GM20000 (cell line): ENCODE data around the gene HBA1.
A peak's percentile ranks its signal among the peaks of the same experiment; 100 is the strongest.

Experiments
- DNase-seq: peaks from one replicate; pipeline ENCODE4 v3.0.0; 2012; ENCODE audit warnings: low spot score
- TF ChIP-seq, protein P1 (sequence below): IDR thresholded peaks from 2 replicates; pipeline ENCODE4 v1.5.1; 2012; ENCODE audit warnings: mild to moderate bottlenecking, control low read depth; ENCODE audit errors: extremely low read depth, missing control alignments

Gene HBA1

DNA sequence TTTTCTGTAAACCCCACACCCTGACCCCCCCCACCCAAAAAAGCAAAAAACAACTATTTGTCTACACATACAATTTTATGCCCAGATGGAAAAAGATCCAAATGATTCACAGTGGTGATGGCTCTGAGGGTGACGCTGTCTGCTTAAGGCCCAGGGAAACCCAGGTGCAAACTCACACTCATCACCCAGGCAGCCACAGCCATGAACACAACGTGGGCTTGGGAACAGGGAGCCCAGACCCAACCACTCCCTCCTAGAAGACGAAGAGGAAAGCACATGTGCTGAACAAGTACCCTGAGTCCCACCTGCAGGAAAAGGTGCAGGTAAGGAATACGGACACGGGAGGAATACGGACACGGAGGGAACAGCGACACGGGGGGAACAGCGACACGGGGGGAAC is 9.2 kb downstream of the HBA1 start:
- TF ChIP-seq, protein P1, sequence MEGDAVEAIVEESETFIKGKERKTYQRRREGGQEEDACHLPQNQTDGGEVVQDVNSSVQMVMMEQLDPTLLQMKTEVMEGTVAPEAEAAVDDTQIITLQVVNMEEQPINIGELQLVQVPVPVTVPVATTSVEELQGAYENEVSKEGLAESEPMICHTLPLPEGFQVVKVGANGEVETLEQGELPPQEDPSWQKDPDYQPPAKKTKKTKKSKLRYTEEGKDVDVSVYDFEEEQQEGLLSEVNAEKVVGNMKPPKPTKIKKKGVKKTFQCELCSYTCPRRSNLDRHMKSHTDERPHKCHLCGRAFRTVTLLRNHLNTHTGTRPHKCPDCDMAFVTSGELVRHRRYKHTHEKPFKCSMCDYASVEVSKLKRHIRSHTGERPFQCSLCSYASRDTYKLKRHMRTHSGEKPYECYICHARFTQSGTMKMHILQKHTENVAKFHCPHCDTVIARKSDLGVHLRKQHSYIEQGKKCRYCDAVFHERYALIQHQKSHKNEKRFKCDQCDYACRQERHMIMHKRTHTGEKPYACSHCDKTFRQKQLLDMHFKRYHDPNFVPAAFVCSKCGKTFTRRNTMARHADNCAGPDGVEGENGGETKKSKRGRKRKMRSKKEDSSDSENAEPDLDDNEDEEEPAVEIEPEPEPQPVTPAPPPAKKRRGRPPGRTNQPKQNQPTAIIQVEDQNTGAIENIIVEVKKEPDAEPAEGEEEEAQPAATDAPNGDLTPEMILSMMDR, result no peak
- DNase-seq, result no peak

DNA sequence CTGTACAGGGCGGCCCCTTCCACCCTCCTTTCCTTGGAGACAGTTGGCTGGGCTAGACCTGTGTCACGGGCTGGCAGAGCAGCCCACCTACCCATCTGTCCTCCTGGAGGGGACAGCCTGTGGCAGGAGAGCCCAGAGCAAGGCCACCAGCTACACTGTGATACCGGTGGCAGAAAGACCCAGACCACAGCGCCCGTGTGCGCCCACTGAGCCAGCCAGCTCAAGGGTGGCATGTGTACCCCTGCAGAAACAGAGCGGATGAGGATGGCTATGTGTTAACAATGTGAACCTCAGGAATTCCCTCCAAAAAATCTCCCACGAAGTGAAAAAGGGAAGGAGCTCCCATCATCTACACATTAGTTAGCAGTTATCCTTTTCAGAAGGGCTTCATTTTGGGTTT is 10.8 kb downstream of the HBA1 start:
- TF ChIP-seq, protein P1, result no peak
- DNase-seq, result no peak

DNA sequence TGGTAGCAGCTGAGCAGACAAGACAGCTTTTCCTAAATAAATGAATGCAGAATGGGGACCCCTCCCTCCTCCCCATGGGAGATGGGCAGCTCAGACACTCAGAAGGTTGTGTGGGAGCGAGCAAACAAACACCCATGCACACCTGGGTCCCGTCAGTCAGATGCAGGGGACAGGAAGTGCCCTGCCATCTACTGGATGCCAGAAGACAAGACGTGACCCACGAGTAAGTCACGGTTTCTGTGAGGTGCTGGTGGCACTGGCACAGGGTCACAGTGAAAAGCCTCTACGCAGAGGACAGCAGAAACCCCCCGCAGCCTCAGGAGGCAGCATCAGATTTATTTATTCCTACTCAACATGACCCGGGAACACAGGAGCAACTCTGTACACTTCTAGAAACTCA is 12.2 kb downstream of the HBA1 start:
- peak; percentile 42 for DNase-seq
- TF ChIP-seq, protein P1, result no peak

DNA sequence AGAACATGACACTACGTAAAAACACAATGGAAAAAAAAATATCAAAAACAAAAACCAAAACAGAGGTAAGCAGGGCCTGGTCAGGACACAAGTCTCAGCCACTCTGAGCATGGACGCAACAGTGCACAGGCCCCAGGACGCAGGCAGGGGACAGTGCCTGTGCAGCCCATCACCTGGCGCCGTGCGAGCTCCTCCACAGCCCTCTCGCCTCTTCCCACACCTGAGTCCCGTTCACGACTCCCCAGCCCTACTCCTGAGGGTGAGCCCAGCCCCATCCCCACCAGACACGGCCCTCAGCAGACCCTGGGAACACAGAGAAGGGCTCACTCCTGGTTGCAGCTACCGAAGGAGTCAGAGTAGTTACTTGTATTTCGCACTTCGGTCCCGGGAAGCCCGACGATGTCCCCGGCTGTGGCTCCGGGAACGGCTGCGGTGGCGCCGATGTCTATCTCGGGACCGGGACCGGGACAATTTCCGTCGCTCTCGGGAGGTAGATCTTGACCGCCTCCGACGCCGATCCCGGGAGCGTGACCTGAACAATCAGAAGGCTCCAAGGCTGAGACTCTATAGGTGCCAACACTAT is 13.2 kb downstream of the HBA1 start:
- no peak for DNase-seq
- TF ChIP-seq, protein P1, result no peak

DNA sequence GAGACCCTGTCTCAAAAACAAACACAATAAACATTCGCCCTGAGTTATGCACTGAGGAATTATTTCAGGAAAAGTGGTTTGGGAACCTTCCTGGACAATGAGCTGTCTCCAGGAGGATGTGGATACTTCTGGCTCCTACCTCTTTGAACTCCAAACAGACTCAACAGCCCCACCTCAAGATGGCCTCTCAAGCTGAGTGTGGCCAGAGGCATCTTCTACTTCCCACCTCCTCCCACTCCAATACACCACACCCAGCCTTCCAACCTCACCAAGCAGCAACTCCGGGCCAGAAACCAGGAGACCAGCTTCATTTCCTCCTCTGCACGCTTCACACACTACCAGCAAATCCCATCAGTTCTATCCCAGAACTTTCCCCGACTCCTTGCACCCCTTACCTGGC is 15.4 kb downstream of the HBA1 start:
- DNase-seq, result no peak
- TF ChIP-seq, protein P1, result no peak

DNA sequence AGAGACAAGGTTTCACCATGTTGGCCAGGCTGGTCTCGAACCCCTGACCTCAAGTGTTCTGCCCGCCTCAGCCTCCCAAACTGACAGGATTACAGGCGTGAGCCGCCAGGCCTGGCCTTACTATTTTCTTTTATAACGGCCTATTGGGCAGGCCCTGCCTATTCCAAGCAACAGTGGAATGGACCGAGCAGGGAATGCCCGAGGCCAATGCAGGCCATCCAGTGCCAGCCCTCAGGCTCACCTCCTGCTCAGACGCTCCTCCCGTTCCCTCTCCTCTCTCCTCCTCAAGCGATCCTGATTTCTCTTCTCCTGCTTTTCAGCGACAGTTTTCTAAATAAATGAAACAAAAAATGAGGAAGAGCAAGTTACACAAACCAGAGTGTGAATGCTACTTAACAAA is 16.2 kb downstream of the HBA1 start:
- no peak for DNase-seq
- TF ChIP-seq, protein P1, result no peak

DNA sequence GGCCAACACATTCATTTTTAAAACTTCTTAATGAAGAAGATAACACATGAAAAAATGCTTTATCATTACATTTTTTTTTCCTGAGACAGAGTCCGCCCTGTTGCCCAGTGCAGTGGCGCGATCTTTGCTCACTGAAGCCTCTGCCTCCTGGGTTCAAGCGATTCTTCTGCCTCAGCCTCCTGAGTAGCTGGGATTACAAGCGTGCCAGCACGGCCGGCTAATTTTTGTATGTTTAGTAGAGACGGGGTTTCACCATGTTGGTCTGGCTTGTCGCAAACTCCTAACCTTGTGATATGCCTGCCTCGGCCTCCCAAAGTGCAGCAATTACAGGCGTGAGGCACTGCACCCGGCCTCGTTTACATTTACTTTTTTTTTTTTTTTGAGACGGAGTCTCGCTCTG is 17.0 kb downstream of the HBA1 start:
- TF ChIP-seq, protein P1, result no peak
- DNase-seq, result no peak
